HG03520 (cell line): Measurements from ENCODE around the gene IL2RA.

ENCODE experiments used
- ATAC-seq: cut with Tn5 transposase; IDR thresholded peaks from one replicate; pipeline ENCODE4 v1.9.1; 2021; ENCODE audit warnings: mild to moderate bottlenecking, moderate library complexity; ENCODE audit not compliant: unreplicated experiment

The IL2RA gene

GRCh38 chr10:5988336-5988920 is 73.7 kb downstream of the IL2RA start:
- ATAC-seq, result no peak

- no peak for ATAC-seq
These were observed 74.4 kb downstream of the IL2RA start for GRCh38 chr10:5987747-5988146.

DNA sequence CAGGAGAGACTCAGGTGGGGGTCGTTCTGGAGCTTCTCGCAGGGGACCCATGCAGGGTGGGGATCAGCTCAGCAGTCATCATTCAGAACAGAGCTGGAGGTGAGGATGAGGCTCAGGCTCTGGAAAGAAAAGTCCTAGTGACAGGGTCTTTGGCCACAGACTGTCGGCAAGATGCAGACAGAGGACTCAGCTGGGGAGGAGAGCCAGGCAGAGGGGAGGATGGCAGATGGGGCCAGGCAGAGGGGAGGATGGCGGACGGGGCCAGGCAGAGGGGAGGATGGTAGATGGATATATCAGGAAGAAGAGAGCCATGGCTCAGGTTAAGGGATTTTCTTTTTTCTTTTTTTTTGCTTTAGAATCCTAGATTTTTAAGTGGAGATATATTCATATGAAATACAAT is 77.1 kb downstream of the IL2RA start:
- ATAC-seq, result no peak

DNA sequence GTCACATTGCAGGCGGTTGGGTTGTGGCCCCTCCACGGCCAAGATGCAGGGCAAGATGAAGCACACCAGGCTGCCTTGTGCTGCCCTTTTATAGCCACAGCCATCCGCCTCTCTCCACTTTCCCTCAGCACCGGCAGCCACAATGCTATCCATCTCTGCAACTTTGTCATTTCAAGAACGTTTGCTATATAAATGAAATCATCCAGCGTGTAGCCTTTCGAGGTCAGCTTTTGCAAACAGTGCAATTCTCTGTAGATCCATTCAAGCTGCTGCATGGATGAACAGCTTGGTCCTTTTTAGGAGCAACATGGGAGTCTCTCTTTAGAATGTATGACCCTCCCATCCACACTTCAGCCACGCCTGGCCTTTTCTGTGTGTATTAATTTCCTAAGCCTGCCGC is 78.4 kb downstream of the IL2RA start:
- no peak for ATAC-seq

- ATAC-seq, result no peak
These were observed 80.6 kb downstream of the IL2RA start for GRCh38 chr10:5981529-5981928.

- ATAC-seq, result no peak
These were observed 84.0 kb downstream of the IL2RA start for GRCh38 chr10:5978230-5978489.

DNA sequence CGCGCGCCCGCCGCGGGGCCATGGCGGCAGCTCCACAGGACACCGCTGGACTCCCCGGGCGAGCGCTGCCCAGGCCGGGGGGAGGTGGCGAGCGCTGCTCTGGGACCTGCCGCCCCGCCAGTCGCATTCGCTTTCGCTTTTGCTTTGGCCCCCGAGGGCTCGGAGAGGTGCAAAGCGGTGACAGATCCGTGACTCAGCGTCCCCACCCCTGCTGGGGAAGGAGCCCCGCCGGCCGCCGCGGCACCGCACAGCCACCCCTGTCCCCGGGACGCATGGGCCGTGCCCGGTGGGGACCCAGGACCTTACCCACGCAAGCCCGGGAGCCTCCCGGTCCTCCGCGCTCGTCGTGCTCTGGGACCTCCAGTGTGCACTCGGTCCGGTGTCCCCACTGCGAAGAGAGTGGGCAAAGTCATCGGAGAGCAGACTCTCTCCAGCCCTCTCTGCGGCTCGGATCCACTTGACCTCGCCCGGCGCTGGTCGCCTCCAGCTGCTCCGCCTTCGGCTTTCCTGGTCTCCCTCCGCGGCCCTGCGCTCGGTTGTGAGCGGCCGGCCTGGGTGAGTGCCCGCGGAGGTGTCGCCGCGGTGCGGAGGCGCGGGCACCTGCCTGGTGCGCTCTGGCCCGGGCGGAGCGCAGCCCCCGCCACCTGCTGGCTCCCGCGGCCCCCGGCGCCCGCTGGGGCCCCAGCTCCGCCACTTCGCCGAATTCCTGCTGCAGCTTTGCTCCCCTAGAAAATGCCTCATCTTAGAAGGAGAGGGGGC is 84.5 kb downstream of the IL2RA start, which contains the start of gene IL15RA:
Gene IL15RA (minus strand): TSS at position 73 of the 759 bp plus-strand sequence. CDS start 51 bp downstream, at position 22.
- ATAC-seq, result peak; percentile 61

DNA sequence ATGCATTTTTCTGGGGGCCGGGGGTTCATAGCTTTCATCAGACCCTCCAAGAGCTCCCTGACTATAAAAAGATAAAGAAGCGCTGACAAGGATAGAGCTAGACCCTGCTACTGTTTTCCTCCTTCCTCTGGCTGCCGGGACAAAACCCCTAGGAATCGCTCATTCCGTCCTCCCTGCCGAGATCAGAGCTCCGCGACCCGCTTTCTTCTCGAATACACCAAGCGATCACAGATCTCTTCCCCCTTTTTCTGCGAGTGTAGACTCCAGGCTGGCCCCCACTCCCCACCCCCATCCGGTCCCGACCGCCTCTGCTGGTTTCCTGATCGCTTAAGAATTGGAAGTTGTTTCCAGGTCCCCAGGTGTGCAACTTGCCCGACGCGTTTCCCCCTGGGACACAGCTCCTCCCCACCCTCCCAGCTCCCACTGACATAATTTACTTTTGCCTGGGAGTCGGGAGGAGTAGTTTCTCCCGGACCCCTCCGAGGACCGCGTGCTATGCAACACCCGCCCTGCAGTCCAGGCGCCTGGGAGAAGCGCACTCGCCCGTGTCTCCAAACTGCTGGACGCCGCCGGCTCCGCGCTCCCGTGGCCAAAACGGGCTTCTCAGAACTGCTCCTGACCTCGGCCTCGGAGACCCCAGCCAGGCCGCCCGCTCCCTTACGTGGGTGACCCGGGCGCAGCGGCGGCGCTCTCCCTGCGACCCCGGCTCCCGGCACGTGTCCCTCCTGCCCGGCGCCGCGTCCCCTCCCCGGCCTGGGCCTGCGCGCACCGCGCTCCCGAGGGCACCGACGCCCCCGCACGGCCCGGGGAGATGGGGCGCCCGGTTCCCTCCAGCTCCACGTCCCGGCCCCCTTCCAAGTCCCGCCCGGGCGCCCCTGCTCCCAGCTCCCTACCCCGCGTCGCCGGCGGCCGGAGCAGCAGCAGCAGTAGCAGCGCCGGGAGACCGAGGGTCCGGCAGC is 85.4 kb downstream of the IL2RA start:
- peak; percentile 12 for ATAC-seq

DNA sequence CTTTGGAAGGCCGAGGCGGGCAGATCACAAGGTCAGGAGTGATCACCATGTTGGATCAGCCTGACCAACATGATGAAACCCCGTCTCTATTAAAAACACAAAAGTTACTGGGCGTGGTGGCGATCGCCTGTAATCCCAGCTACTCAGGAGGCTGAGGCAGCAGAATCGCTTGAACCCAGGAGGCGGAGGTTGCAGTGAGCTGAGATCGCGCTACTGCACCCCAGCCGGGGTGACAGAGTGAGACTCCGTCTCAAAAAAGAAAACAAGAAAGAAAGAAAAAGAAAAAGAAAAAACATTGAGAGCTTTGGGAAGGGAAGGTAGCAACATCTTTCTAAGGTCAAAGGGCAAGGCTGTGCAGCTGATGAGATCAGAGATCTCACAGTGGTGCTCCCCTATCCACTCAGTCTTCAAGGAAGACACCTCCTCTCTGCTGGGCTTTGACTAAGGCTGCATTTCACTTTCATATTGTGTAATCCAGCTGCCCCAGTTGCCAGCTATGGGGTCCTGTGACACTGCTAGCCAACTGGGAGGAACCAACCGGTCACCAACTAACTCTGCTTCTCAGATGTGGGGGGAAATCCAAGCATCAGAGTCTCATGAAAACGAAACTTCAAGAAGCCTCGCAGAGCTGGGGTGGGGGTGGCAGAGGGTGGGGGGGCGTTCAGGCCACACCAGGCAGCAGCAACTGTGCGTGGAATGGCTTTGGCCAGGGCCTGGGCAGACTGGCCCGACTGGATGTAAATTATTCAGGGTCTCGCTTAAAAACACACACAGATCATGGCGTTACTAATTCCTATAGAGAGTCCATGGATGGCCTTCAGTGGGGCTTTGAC is 86.3 kb downstream of the IL2RA start:
- ATAC-seq, result peak; percentile 56

- no peak for ATAC-seq
These were observed 89.1 kb downstream of the IL2RA start for GRCh38 chr10:5973069-5973468.

DNA sequence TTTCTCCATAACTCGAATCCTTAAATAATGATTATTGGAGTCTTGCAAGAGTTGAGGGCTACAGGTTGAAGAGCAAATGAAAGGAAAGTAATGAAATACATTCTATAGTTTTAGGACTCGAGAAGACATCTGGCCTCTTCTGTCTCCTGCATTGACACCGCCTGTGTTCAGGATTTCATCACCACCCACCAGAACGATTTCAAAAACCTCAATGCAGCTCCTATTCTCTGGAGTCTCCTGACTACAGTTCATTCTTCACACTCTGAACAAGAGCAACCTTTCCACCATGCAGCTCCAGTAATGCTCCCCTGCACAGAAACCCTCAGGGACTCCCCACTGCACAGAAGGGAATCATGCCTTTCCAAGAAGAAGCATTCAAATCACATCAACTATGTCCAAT is 90.3 kb downstream of the IL2RA start:
- no peak for ATAC-seq

GRCh38 chr10:5971315-5971832 is 90.8 kb downstream of the IL2RA start:
- no peak for ATAC-seq

DNA sequence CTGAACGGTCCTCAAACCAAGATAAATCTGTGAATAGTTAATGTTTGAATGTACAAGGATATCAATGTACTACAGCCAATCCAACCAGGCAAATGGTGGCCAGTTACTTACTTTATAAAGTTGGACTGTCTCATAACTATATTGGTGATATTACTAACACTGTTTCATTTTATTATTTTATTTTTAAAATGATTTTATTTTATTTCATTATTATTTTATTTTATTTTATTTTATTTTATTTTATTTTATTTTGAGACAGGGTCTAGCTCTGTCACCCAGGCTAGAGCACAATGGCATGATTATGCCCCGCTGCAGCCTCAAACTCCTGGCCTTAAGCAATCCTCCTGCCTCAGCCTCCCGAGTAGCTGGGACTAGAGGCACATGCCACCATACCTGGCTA is 91.6 kb downstream of the IL2RA start:
- no peak for ATAC-seq

DNA sequence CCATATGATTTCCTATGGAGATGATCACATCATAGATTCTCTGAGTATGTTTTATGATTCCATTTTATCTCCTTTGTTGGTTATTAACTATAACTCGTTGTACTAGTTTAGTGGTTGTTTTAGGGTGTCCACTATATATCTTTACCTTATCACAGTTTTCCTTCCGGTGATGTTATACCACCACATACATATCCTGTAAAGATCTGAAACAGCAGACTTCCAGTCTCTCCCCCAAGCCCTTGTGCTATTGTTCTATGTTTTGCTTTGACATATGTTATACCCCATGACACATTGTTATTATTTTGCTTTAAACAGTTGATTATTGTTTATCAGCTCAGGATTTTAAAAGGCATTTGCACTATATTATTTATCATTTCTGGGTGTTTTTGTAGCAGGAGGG is 92.1 kb downstream of the IL2RA start:
- no peak for ATAC-seq

DNA sequence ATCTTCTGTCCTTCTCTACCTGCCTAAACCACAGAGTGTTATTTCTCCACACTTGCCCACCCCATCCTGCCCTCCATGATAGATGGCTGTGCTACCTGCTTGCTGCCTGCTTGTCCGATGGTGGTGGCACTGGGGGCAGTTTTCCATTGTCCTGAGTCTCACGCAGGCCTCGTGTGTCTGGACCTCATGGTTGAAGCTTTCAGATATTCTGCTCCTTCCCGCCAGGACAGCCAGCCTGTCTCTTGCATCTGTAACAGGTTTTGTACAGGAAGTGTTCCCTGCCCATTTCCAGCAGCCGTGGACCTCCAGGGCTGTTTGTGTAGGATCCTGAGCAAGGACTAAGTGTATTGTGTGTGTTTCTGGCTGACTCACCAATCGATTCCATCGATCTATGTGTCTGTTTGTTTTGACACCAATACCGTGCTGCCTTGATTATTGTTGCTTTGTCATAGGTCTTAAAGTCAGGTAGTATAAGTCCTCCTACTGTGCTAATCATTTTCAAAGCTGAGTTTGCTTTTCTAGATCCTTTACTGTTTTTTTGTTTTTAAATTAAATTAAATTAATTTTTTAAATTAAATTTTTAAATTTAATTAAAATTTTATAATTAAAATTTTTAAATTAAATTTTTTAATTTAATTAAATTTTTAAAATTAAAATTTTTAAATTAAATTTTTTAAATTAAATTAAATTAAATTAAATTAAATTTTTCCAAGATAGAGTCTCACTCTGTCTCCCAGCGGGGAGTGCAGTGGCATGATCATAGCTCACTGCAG is 93.3 kb downstream of the IL2RA start:
- ATAC-seq, result no peak

- no peak for ATAC-seq
These were observed 94.0 kb downstream of the IL2RA start for GRCh38 chr10:5968037-5968680.

GRCh38 chr10:5965266-5965665 is 96.9 kb downstream of the IL2RA start:
- no peak for ATAC-seq

DNA sequence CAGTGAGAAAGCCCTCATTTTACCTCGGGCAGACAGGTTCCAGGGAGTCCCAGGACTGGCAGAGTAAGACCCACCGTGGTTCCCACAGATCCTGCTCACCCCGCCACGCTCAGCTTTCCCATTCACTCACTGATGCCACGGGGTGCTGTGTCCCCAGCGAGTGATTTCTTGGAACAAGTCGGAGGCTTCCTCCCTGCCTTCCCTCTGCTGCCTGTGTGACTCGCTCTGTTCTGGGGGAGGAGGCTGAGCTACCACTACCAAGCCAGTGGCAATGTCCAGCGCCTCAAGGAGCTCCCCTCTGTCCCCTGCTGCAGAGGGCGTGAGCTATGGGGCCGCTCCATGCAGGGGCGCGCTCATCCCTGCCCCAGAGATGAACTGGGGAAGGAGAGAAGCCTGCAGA is 97.4 kb downstream of the IL2RA start:
- no peak for ATAC-seq

DNA sequence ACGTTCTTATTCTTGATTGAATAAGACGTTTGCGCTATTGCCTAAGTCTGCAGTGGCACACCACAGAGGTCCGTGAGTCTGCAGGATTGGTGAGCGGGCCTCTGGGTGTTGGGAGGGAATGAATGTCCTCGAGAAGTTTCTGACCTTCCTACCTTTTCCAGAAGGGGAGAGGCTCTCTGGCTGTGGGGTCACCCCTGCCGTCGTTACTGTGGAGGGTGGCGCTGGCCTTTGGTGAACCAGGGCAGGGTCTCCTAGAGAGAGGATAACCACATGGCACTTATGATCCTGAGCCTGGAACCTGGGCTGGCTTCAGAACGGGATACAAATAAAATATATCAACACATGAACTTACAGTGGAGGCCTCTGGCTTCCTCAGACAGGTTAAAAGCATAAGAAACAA is 98.6 kb downstream of the IL2RA start:
- ATAC-seq, result no peak
